Measurements from ENCODE around the gene ATP8B4.

DNA sequence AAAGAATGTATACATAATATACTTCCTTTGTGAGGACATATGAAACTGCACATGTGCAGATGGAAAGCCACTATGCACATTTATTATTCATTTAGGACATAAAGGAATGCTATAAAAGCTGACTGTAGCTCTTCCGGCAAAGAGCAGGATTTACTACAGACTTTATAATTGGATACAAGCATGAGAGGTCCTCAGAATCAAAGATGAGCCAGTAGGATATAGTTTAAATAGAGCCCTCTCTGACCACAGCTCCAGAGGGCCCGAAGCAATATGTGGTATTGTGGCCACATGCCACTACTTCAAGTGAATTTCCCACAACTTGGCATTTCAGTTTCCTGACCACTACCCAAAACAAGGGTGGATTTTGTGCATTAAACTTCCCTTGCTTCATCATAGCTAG is 140.9 kb downstream of the ATP8B4 start:
- TF ChIP-seq CTCF (IDR thresholded peaks at IDR 0.05) (no peak), POLR2A (IDR thresholded peaks at IDR 0.05) (no peak), POLR2AphosphoS5 (IDR thresholded peaks at IDR 0.05) (no peak), EP300 (IDR thresholded peaks at IDR 0.05) (no peak)
